Adipocyte (in vitro differentiated cells): Measurements from ENCODE around the gene APBA1.

Experiments
- DNase-seq: peaks from one replicate; pipeline ENCODE4 v3.0.0-alpha.2; 2015; ENCODE audit warnings: low read depth
- H3K27me3 ChIP-seq: replicated peaks from 2 replicates; pipeline ENCODE4 v1.7.0; 2013; ENCODE audit warnings: mild to moderate bottlenecking, low read length, moderate library complexity; ENCODE audit not compliant: control insufficient read depth, insufficient read depth
- H3K36me3 ChIP-seq: 2 replicates; pipeline ENCODE4 v1.7.0; 2013; ENCODE audit warnings: low read length, mild to moderate bottlenecking, moderate library complexity; ENCODE audit not compliant: control insufficient read depth, insufficient read depth, severe bottlenecking
- H3K4me1 ChIP-seq: 2 replicates; pipeline ENCODE4 v1.7.0; 2013; ENCODE audit warnings: mild to moderate bottlenecking, low read length, moderate library complexity; ENCODE audit not compliant: control insufficient read depth, insufficient read depth
- H3K4me3 ChIP-seq: 2 replicates; pipeline ENCODE4 v1.7.0; 2013; ENCODE audit warnings: mild to moderate bottlenecking, low read length, moderate library complexity
- H3K9ac ChIP-seq: 2 replicates; pipeline ENCODE4 v1.7.0; 2013; ENCODE audit warnings: mild to moderate bottlenecking, low read length, moderate library complexity
- H3K9me3 ChIP-seq: 2 replicates; pipeline ENCODE4 v1.7.0; 2013; ENCODE audit warnings: mild to moderate bottlenecking, low read length, moderate library complexity; ENCODE audit not compliant: control insufficient read depth

Gene APBA1

GRCh38 chr9:69456201-69456600 lies 216.0 kb downstream of the APBA1 start:
- H3K4me3 ChIP-seq = no peak overlapping the region
- H3K27me3 ChIP-seq = no peaks in the 10 kb centered on the region
- peaks cover 2% of the 10 kb centered on the region for H3K9me3 ChIP-seq
- no peak for DNase-seq
- no peak overlapping the region for H3K9ac ChIP-seq
- no peaks in the 10 kb centered on the region for H3K4me1 ChIP-seq
- no peaks in the 10 kb centered on the region for H3K36me3 ChIP-seq

- DNase-seq = no peak
- Histone ChIP-seq H3K27me3 (no peaks in the 10 kb centered on the region), H3K36me3 (no peaks in the 10 kb centered on the region), H3K9ac (no peak overlapping the region), H3K4me1 (no peaks in the 10 kb centered on the region), H3K9me3 (peaks cover 4% of the 10 kb centered on the region), H3K4me3 (no peak overlapping the region)
Measured at GRCh38 chr9:69455311-69455710, 216.9 kb downstream of the APBA1 start.

GRCh38 chr9:69454321-69454720 lies 217.8 kb downstream of the APBA1 start:
- Histone ChIP-seq H3K36me3 (no peaks in the 10 kb centered on the region), H3K4me1 (no peaks in the 10 kb centered on the region), H3K27me3 (no peaks in the 10 kb centered on the region), H3K9ac (no peak overlapping the region), H3K9me3 (peaks cover 4% of the 10 kb centered on the region), H3K4me3 (no peak overlapping the region)
- no peak for DNase-seq

- no peak for DNase-seq
- Histone ChIP-seq H3K36me3 (no peaks in the 10 kb centered on the region), H3K4me3 (no peak overlapping the region), H3K9me3 (peaks cover 4% of the 10 kb centered on the region), H3K9ac (no peak overlapping the region), H3K4me1 (no peaks in the 10 kb centered on the region), H3K27me3 (no peaks in the 10 kb centered on the region)
Measured at GRCh38 chr9:69453746-69454145, 218.4 kb downstream of the APBA1 start.

GRCh38 chr9:69452110-69452782 lies 219.9 kb downstream of the APBA1 start:
- no peaks in the 10 kb centered on the region for H3K27me3 ChIP-seq
- H3K4me1 ChIP-seq = no peaks in the 10 kb centered on the region
- no peaks in the 10 kb centered on the region for H3K36me3 ChIP-seq
- no peak overlapping the region for H3K4me3 ChIP-seq
- DNase-seq = no peak
- H3K9ac ChIP-seq = no peak overlapping the region
- H3K9me3 ChIP-seq = peaks cover 4% of the 10 kb centered on the region

GRCh38 chr9:69446496-69446895 lies 225.7 kb downstream of the APBA1 start:
- no peak for DNase-seq
- peaks cover 4% of the 10 kb centered on the region for H3K9me3 ChIP-seq
- no peaks in the 10 kb centered on the region for H3K36me3 ChIP-seq
- H3K27me3 ChIP-seq = peaks cover 3% of the 10 kb centered on the region
- H3K4me3 ChIP-seq = no peak overlapping the region
- no peaks in the 10 kb centered on the region for H3K4me1 ChIP-seq
- no peak overlapping the region for H3K9ac ChIP-seq

- Histone ChIP-seq H3K4me3 (no peak overlapping the region), H3K9ac (no peak overlapping the region), H3K4me1 (no peaks in the 10 kb centered on the region), H3K9me3 (no peaks in the 10 kb centered on the region), H3K36me3 (no peaks in the 10 kb centered on the region), H3K27me3 (peaks cover 3% of the 10 kb centered on the region)
- DNase-seq = no peak
Measured at GRCh38 chr9:69445251-69445650, 226.9 kb downstream of the APBA1 start.

GRCh38 chr9:69444791-69445190 lies 227.4 kb downstream of the APBA1 start:
- H3K4me1 ChIP-seq = no peaks in the 10 kb centered on the region
- no peak overlapping the region for H3K4me3 ChIP-seq
- H3K27me3 ChIP-seq = peaks cover 3% of the 10 kb centered on the region
- no peak for DNase-seq
- no peaks in the 10 kb centered on the region for H3K36me3 ChIP-seq
- no peak overlapping the region for H3K9ac ChIP-seq
- H3K9me3 ChIP-seq = no peaks in the 10 kb centered on the region

- Histone ChIP-seq H3K9ac (no peak overlapping the region), H3K4me3 (no peak overlapping the region), H3K27me3 (peaks cover 3% of the 10 kb centered on the region), H3K36me3 (no peaks in the 10 kb centered on the region), H3K4me1 (no peaks in the 10 kb centered on the region), H3K9me3 (no peaks in the 10 kb centered on the region)
- DNase-seq = peak; percentile 64
Measured at GRCh38 chr9:69444021-69444420, 228.2 kb downstream of the APBA1 start.

GRCh38 chr9:69443178-69443577 lies 229.0 kb downstream of the APBA1 start:
- H3K27me3 ChIP-seq = peaks cover 3% of the 10 kb centered on the region
- no peak overlapping the region for H3K4me3 ChIP-seq
- no peak for DNase-seq
- H3K9me3 ChIP-seq = no peaks in the 10 kb centered on the region
- H3K9ac ChIP-seq = no peak overlapping the region
- H3K4me1 ChIP-seq = no peaks in the 10 kb centered on the region
- H3K36me3 ChIP-seq = no peaks in the 10 kb centered on the region

- no peaks in the 10 kb centered on the region for H3K4me1 ChIP-seq
Measured at GRCh38 chr9:69442486-69442885, 229.7 kb downstream of the APBA1 start.

More at GRCh38 chr9:69442486-69442885, 229.7 kb downstream of the APBA1 start:
- no peaks in the 10 kb centered on the region for H3K36me3 ChIP-seq
- H3K4me3 ChIP-seq = no peak overlapping the region
- DNase-seq = no peak
- H3K9me3 ChIP-seq = no peaks in the 10 kb centered on the region
- no peak overlapping the region for H3K9ac ChIP-seq
- peaks cover 3% of the 10 kb centered on the region for H3K27me3 ChIP-seq
